Fibroblast of mammary gland (primary cell): ENCODE measurements around the gene WWC1.
"Not testable (repeated sequence)": the region's sequence is repeated elsewhere in the genome, so short reads cannot be mapped to it uniquely, and the experiment has no call there.

ENCODE experiments used
- DNase-seq: peaks from one replicate; pipeline ENCODE4 v3.0.0-alpha.2; 2010; ENCODE audit warnings: low read depth
- H3K4me3 ChIP-seq: 2 replicates; pipeline ENCODE4 v1.5.1; 2011; ENCODE audit warnings: low read depth, mild to moderate bottlenecking, low read length, moderate library complexity; ENCODE audit not compliant: control insufficient read depth
- CTCF ChIP-seq: conservative IDR thresholded peaks from 2 replicates; pipeline ENCODE4 v1.5.1; 2011; ENCODE audit warnings: low read depth, low read length, inconsistent platforms; ENCODE audit not compliant: control insufficient read depth, insufficient read depth

WWC1 gene

GRCh38 chr5:168285696-168286095, 5.7 kb upstream of the WWC1 start:
- TF ChIP-seq CTCF, result no peak
- DNase-seq, result no peak
- no peak overlapping the region for H3K4me3 ChIP-seq

GRCh38 chr5:168286386-168286785, 5.1 kb upstream of the WWC1 start:
- no peak overlapping the region for H3K4me3 ChIP-seq
- TF ChIP-seq CTCF, result no peak
- no peak for DNase-seq

- not testable (repeated sequence) for H3K4me3 ChIP-seq, DNase-seq
These were observed 4.6 kb upstream of the WWC1 start for GRCh38 chr5:168286863-168287262.

- no peak for TF ChIP-seq CTCF
- no peak for DNase-seq
- no peak overlapping the region for H3K4me3 ChIP-seq
These were observed 4.1 kb upstream of the WWC1 start for GRCh38 chr5:168287362-168287761.

GRCh38 chr5:168288349-168289245, 2.8 kb upstream of the WWC1 start:
- TF ChIP-seq CTCF, result no peak
- no peak overlapping the region for H3K4me3 ChIP-seq
- no peak for DNase-seq

- no peak for TF ChIP-seq CTCF
- no peak for DNase-seq
- H3K4me3 ChIP-seq, result no peak overlapping the region
These were observed 523 bp upstream of the WWC1 start for GRCh38 chr5:168290902-168291341.

- peak overlapping the region; percentile 27 for H3K4me3 ChIP-seq
- DNase-seq, result no peak
- no peak for TF ChIP-seq CTCF
These were observed 730 bp downstream of the WWC1 start for GRCh38 chr5:168291964-168292785.
